ENCODE results near the gene TTC34.

The TTC34 gene

DNA sequence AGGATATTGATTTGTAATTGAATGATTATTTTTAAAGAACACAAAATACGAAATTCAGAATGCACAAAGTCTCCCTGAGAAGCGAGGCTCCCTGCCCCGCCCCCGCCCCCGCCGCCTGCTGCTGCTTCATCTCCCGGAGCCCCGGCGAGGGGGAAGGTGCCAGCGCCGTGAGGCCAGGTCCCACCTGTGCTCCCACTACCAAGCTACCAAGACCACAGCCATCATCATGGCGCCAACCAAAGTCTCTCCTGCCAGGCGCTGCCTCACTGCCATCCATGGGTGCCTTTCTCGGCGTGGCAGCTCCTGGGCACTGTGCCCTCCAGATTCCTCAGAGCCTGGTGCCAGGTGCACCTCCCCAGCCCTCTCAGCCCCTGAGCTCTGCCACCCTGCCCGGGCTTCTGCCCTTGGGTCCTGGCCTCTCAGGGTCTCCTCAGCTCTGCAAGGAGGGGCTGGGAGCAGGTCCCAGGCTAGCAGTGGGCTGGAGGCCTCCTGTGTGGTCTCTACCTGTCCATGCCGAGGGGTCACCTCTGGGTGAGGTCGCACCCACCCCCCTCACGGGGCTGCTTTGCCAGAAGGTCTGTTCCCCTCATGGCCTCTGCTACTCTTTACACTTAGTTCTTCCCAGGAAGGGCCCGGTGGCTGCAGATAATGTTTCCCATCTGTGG, 29.4 kb upstream of the TTC34 start:
- DNase-seq (ENCODE audit: low read depth in 2 of 2, low spot score in 1 of 2), result no peak

DNA sequence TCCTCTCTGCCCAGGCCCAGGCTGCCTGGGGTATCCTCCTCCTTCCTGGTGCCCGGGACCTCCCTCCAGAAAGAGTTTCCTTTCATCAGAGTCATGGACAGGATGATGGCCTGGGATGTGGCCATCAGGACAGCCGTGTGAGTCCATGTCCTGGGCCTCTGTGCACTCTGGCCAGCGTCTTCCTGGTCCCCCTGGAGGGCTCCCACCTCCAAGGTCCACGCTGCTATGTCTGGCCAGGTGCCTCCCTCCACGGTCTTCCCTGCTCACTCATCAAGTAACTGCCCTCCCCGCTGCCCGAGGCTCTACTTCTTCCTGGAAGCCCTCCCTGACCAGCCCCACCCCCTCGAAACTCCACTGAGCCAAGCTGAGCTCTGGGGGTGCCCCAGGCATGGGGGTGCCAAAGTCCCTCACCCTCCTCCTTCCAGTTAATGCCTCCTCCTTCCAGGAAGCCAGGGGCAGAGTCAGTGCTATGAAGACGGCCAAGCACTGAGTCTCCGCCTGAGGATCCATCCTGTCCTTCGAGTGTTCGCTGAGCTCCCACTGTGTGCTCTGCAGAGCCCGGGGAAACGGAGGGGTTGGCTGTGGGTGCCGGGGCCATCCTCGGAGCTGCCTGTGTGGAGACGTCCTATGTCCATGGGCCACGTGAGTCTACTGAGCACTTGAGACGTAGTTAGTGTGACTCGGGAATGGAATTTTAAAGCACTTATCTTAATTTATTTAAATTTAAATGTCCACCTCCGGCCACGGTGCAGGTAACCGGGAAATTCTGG, 28.5 kb upstream of the TTC34 start:
- no peak for DNase-seq (ENCODE audit: low read depth in 2 of 2, low spot score in 1 of 2)

DNA sequence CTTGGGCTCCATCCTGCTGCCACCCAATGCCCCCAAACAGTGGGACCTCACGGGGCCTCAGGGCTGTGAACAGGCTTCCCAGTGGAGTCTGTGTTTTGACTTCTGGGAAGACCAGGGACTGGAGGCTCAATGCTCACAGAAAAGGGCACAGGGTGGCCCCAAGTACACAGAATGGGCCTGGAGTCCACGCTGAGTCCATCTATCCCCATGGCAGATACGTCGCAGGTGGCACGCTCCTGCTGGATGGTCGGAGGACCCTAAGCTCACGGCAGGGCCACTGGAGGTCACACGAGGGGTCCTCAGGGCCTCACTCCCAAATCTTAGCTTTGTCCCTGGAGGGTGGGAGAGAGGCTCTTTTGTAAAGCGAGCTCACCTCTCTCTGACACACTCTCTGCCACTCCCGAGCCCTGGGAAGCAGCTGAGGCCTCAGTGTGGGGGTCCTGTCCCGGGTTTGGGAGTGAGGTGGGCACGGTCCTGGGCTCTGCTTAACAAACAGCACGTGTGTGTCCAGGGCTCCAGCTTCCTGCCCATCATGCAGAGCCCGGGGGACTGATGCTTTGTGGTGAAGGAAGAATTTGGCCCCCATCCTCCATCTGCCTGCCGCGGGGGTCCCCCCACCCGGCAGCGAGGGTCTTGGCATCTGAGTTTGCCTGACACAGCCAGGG, 27.2 kb upstream of the TTC34 start:
- no peak for DNase-seq (ENCODE audit: low read depth in 2 of 2, low spot score in 1 of 2)

DNA sequence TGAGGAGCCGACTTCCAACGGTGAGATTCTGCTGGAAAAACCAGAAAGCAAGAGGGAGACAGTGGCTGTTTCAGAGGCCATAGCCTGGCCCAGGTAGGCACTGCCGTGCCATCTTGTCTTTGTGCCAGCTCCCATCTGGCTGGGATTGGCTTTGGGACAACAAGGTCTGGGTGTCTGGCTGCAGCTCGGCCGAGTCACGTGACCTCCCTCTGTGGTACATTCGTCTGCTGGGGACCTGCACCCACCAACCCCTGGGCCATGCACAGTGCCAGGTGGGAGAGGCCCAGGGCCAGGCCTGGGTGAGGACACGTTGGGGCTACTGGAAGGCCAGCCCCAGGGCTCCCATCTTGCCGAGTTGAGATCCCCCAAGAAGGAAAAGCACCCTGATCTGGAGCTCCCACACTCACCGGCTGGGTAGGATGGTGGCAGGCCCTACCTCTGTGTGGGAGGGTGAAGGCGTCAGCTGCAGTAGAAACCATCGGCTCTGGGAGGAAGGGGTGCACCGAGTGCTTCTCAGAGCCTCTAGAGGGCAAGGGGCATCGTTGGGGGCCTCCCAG, 25.3 kb upstream of the TTC34 start:
- DNase-seq (ENCODE audit: low read depth in 2 of 2, low spot score in 1 of 2), result no peak

DNA sequence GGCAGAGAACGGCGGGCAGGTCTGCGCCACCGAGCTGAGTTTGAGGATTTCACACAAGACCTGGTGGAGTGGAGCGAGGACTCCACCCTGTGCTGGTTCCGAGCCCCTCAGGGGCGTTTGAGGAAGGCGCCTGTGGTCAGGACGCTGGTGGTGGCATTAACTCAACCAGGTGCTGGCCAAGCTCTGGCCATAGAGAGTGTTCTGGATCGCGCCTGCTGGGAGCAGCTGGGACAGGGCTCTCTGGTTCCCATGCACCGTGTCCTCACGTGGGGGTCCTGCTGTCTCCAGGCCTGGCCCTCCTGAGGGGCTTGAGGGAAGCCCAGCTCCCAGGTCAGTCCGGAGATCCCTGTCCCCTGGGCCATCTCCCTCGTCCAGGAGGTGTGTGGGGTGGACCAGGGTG, 24.8 kb upstream of the TTC34 start:
- no peak for DNase-seq (ENCODE audit: low read depth in 2 of 2, low spot score in 1 of 2)

DNA sequence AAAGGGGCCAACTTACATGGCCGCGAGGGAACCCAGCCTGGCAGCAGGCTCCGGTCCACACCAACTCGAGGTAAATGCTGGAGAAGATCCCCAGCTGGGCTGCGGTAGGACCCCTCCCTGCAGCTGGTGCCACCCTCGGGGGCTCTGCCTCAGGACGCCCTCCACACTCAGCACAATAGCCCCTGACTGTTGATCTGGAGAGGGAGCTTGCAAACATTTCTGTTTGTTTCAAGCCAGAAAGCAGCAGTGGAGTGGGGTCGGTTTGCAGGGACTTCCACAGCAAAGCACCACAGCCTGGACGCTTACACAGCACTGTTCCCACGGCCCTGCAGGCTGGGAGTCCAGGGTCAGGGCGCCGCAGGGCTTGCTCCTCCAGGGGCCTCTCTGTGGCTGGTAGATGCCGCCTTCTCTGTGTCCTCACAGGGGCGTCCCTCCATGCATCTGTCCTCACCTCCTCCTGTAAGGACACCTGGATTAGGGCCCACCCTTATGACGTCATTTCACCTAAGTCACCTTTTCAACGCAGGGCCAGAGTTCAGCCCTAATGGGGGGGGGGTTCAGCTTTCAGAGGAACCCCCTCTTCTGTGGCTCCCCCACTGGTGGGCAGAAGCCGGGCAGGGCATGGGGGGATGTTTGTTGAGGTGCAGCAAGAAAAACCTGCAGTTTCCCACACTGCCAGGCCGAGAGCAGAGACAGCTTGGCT, 24.1 kb upstream of the TTC34 start:
- DNase-seq (ENCODE audit: low read depth in 2 of 2, low spot score in 1 of 2), result no peak

DNA sequence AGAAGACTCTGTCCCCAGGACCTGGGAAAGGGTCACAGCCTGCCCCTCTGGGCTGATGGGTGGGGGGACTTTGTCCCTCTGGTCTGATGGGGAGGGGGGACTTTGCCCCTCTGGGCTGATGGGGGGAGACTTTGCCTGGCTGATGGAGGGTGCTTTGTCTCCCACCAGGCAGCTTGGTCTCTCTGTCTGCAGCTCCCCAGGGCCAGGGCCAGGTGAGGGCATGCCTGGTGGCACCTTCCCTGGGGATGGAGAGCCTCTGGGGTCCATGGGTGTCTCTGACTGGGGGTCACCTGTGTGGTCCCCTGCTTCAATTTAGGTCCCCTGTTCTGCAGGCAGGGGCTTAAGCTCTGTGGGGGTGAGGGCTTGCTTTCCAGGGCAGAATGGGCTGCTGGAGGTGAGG, 23.5 kb upstream of the TTC34 start:
- no peak for DNase-seq (ENCODE audit: low read depth in 2 of 2, low spot score in 1 of 2)

DNA sequence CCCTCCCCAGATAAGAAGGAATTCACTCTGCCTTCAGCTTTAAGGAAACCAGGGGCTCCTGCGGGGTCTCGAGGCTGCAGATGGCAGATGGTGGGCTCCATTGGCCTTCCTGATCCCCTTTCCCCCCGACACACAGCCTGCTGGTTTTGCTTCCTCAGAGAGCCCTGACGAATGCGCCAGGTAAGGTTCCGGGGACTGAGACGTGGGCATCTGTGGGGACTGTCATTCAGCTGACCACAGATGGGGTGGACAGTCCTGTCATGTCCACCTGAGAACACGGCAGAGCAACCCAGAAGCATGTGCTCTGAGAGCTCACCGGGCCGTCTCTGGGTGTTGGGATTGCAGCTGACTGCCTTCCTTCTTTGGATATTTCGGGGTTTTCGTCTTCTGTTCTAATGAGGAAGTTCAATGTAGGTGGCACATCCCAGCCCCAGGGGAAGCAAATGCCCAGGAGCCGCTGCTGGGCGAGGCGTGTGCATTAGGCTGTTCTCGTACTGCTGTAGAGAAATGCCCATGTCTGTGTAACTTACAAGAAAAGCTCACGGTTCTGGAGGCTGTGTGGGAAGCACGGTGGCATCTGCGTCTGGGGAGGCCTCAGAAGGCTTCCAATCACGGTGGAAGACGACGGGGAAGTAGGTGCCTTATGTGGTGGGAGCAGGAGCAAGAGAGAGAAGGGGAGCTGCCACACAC, 22.6 kb upstream of the TTC34 start:
- no peak for DNase-seq (ENCODE audit: low read depth in 2 of 2, low spot score in 1 of 2)

DNA sequence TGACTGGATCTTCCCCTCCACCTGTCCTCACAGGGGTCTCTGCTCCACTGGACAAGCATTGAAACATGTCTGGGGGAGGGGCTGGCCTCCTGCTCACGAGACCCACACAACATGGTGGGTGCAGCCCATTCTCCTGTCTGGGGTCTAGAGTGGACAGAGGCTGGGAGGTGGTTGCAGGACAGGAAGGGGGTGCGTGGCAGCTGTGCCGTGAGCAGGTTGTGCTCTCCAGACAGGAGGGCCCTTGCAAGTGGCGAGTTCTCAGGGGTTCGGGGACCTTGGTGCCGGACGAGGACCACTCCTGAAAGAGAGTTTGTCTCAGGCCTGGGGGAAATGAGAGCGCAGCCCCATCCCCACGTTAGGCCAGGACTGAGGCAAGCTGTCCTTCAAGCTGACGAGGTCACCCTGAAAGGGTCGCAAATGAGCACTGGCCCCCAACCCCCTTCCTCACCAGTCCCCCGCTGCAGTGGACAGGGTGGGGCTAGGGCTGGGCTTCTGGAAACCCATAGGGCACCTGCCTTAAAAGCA, 21.2 kb upstream of the TTC34 start:
- no peak for DNase-seq (ENCODE audit: low read depth in 2 of 2, low spot score in 1 of 2)

DNA sequence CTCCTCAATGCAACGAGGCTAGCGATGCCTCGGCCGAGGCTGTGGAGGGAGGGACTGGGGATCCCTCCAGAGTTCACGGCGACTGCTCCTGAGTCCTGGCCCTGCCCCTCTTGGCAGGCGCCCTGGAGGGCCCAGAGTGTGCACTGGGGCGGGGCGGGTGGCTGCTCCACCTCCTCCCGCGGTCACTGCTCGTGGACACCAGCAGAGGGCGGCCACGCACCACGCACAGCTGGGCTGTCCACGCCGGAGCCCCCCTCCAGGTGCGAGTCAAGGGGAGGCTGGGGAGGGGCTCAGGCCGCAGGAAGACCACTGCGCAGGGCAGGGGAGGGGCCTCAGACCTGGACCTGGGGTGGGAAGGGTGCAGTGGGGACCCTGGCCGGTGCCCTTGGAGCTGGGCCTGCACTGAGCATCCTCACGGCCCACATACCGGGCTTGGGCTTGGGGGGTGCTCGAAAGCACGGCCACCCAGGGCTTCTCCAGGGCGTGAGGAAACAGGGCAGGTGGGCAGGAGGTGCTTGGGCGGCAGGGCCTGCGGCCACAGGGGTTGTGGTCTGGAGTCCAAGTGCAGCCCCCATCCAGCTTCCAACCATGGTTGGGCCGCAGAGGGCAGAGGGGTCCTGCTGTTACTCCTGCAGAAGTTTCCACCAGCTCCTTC, 20.6 kb upstream of the TTC34 start:
- no peak for DNase-seq (ENCODE audit: low read depth in 2 of 2, low spot score in 1 of 2)

DNA sequence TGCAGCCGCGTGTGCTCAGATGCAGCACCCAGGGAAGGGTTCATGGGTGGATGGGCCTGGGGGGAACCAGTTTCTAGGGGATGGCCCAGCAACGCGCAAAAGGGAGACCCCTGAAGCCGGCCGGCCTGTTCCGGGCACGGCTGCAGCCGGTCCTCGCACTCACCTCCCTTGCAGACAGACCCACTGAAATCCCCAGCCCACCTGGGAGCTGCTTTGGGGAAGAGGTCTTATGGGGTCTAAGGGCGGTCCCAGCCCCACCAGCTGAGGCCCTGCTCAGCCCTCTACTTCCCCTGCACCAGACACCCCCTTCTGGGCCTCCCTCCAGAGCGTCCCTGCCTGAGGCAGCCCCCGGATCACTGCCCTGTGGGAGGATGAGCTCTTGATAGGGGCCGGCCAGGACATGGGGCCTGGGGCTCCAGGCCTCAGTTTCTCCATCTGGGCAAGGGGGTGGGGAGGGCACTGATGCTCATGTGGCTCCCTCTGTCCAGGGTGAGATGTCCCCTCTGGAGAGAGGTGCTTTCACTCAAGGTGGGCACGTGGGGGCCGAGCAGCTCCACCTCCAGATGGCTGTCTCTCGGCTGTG, 20.0 kb upstream of the TTC34 start:
- no peak for DNase-seq (ENCODE audit: low read depth in 2 of 2, low spot score in 1 of 2)

DNA sequence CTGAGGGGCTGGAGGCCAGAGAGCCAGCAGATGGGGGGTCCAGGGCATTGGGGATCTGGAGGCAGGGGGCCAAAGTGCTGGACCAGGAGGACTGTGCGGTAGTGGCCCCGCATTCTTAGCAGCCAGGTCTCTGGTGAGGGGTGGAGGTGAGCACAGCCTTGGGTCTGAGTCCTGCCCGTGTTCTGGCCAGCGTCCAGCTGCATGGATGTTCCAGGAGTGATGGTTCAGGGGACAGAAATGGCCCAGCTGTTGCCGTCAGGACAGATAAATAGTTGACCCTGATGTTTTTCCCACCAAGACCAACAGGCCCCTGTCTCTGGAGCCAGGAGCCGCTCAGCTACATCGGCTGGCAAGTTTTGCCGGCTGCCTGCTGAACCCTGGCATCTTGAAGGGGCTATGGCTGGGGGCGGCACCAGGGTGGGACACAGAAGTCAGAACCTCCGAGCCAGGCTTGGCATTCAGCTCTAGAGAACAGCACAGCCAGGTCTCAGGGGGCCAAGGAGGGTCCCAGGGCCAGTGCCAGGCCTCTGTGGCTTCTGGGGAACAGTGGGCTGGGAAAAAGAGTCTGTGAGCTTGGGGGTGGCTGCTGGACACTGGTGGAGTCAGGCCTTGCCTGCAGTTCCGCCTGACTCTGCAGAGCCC, 19.4 kb upstream of the TTC34 start:
- no peak for DNase-seq (ENCODE audit: low read depth in 2 of 2, low spot score in 1 of 2)

DNA sequence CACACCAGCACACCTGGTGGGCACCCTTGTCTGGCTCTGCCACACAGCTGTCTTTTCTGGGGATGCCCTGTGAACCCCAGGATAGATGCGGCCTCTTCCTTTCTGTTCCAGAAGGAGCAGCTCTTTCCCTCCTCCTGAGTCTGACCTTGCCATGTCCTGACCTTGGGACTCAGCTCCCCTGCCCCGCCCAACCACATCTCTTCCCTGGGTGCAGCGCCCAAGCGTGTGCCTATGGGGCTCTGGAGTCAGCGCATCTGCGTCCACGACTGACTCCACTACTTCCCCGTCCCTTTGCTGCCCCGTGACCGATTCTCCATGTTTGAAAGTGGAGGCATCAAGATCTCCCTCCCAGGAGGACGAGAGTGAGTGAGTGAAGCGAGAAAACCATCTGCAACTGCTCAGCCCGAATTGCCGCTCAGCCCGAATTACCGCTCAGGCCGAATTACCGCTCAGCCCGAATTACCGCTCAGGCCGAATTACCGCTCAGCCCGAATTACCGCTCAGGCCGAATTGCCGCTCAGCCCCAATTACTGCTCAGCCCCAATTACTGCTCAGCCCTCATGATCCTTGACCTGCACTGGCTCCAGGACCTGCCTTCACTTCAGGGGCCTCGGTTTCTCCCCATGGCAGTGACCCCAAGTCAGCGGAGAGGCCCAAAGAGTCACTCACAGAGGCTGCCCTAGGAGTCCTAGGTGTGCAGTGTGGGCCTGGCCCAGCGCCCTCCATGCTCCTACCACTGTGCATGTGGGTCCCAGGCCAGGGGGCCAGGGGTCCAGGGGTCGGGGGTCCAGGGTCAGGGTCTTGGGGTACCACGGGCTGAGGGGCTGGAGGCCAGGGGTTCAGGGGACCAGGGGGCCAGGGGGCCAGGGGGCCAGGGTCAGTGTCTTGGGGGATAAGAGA, 18.6 kb upstream of the TTC34 start:
- DNase-seq (ENCODE audit: low read depth in 2 of 2, low spot score in 1 of 2), result no peak

DNA sequence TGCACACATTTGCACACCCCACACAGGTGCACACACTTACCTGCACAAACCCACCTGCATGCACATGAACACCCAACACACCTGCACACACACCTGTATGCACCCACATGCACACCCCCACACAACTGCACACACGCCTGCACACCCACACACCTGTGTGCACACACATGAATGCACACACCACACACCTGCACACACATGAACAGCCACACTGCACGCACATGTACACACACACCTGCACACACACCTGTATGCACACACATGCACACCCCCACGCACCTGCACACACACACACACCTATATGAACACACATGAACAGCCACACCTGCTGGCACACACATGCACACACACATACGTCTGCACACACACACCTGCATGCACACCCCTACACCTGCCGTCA, 17.9 kb upstream of the TTC34 start:
- DNase-seq (ENCODE audit: low read depth in 2 of 2, low spot score in 1 of 2), result no peak

DNA sequence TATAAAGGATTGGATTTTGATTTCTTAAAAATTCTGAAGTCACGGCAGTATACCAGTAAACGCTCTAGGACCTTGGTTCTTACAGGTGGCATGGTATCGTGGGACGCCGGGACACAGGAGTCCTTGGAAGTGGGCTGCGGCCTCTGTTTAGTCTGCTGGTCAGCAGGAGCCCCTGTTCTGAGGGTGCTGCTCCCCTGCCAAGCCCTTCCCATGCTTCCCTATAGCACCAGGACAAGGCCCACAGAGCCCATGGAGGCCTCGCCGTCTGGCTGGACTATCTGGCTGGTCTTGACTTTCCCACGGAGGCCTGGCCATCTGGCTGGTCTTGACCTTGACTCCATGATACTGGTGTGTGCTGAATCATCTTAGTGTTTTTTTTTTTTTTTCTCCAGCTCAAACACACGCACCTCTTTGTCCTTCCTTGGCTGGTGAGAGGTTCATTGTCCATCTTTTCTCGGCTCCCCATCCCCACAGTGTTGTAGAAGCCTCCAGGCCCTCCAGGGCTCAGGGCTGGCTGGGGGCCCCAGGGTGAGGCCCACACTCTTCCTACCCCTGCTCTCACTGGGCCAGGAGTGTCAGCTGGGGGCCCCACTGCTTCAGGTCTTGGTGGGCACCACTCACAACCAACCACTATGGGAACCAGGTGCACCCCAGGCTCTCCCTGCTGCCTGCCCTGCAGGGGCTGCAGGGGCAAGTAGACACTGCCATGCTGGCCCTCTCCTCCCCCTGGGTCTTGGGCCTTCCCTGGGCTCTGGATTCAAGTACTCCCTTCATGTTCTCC, 16.5 kb upstream of the TTC34 start:
- no peak for DNase-seq (ENCODE audit: low read depth in 2 of 2, low spot score in 1 of 2)

DNA sequence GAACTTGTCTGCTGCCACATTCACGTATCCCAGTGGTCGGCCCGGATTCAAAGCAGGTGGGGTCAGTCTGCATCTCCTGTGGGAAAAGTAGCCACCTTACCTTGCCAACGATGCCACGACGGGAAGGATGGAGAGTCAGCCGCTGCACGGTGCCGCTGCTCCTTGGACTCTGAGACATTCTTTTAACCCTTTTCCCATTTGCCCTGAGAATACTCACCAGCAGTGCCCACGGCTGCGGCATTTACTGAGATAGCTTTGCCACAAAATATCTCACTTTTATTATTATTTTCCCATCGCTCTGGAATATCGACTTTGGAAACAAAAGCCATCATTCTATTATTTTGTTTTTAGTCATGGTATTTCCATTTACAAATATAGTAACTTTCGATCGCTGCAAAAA, 15.3 kb upstream of the TTC34 start:
- no peak for DNase-seq (ENCODE audit: low read depth in 2 of 2, low spot score in 1 of 2)

DNA sequence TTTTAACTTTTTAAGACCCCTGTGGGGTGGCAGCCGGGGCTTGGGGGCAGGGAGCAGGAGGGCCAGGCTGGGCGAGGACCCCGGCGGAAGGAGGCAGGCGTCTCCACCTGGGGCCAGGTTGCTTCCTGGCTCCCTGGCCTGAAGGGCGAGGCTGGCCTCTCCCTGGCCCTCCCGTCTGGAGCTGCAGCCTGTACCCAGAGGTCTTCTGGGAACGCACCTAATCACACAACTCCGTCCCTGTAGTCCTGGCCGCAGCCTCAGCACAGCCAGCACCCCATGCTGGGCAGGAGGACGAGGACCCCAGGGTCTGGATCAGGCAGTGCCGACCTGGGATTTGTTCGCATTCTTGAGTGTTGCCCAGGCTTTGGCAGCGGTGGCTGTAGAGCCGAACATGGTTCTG, 14.1 kb upstream of the TTC34 start:
- no peak for DNase-seq (ENCODE audit: low read depth in 2 of 2, low spot score in 1 of 2)

Data from stimulated activated CD8-positive, alpha-beta memory T cell treated with anti-CD3 and anti-CD28 coated beads, Interleukin-4, amount 100 ng/mL, for 4 hours (primary cell).